Measurements from ENCODE around the gene B3GNT3. TPM values are rescaled to one million over a fixed set of nuclear protein-coding genes. Genes with fewer than 3 reads are reported as not detected.

The B3GNT3 gene
- total and polyA plus RNA-seq, 2 of the 13 experiments (the other 11 are each of a cell fraction or from before 2014, with no cell fraction given): 0.86 to 4.0 TPM

DNA sequence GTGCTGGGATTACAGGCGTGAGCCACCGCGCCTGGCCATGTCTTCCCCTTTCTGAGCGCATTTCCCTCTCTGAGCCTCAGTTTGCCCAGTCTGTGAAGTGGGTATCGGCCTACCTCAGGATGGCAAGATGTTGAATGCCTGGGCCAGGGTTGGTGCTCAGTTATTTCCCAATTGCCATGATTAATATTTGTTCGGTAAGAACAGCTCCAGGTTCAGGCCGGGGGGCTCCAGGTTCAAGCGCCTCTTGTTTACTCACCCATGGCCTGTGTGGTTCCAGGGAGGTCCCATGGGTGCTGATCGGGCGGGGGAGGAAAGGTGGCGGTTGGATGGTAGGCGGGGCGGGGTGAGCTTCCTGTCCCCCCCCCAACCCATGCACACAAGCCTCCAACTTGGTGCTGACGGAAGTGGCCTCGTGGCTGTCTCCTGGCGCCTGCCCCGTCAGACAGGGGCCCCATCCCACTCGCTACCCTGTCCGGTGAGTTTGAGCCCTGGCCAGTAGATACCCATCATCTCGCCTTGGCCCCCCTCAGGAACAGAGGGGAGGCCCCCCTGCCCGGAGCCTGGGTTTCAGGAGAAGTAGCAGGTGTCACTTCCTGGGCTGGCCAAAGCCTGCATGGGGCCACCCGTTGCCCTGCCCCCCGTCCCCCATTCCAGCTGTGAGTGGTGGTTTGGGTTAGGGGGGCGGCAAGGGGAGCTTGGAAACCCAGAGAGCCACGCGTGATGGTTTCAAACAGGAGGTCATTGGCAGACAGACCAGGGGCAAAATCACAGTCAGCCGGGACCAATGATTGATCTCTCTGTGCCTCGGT lies 43.6 kb upstream of the B3GNT3 start, which contains the start of gene FCHO1 (continued):
- TF ChIP-seq, protein P1, sequence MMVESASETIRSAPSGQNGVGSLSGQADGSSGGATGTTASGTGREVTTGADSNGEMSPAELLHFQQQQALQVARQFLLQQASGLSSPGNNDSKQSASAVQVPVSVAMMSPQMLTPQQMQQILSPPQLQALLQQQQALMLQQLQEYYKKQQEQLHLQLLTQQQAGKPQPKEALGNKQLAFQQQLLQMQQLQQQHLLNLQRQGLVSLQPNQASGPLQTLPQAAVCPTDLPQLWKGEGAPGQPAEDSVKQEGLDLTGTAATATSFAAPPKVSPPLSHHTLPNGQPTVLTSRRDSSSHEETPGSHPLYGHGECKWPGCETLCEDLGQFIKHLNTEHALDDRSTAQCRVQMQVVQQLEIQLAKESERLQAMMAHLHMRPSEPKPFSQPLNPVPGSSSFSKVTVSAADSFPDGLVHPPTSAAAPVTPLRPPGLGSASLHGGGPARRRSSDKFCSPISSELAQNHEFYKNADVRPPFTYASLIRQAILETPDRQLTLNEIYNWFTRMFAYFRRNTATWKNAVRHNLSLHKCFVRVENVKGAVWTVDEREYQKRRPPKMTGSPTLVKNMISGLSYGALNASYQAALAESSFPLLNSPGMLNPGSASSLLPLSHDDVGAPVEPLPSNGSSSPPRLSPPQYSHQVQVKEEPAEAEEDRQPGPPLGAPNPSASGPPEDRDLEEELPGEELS (CRISPR knock-in tag; IDR thresholded peaks at IDR 0.05): no peak; the same call in 1 of the 2 replicates
- no peak for TF ChIP-seq HNF4G (IDR thresholded peaks at IDR 0.05; ENCODE audit: borderline replicate concordance, low read depth, low read length)
- TF ChIP-seq HNF4G (CRISPR knock-in tag; IDR thresholded peaks at IDR 0.05; ENCODE audit: borderline replicate concordance, low read depth): no peak
- TF ChIP-seq ZNF337 (CRISPR knock-in tag; IDR thresholded peaks at IDR 0.05; ENCODE audit: borderline replicate concordance, low read depth): no peak
- TF ChIP-seq HNF1A (IDR thresholded peaks at IDR 0.05; ENCODE audit: low read depth): no peak
- TF ChIP-seq HNF1A (CRISPR knock-in tag; IDR thresholded peaks at IDR 0.05; ENCODE audit: borderline replicate concordance): no peak
- TF ChIP-seq MEIS1 (CRISPR knock-in tag; IDR thresholded peaks at IDR 0.05; ENCODE audit: borderline replicate concordance): no peak
- TF ChIP-seq ZNF607 (CRISPR knock-in tag; IDR thresholded peaks at IDR 0.05; ENCODE audit: borderline replicate concordance): no peak
- TF ChIP-seq ZNF781 (CRISPR knock-in tag; IDR thresholded peaks at IDR 0.05; ENCODE audit: borderline replicate concordance, not compliant biosample characterization): no peak
- no peak for TF ChIP-seq EEA1 (CRISPR knock-in tag; IDR thresholded peaks at IDR 0.05; ENCODE audit: borderline replicate concordance)
- no peak for TF ChIP-seq HIVEP1 (CRISPR knock-in tag; IDR thresholded peaks at IDR 0.05)
- no peak for TF ChIP-seq KMT2A (CRISPR knock-in tag; IDR thresholded peaks at IDR 0.05)
- TF ChIP-seq, protein P2, sequence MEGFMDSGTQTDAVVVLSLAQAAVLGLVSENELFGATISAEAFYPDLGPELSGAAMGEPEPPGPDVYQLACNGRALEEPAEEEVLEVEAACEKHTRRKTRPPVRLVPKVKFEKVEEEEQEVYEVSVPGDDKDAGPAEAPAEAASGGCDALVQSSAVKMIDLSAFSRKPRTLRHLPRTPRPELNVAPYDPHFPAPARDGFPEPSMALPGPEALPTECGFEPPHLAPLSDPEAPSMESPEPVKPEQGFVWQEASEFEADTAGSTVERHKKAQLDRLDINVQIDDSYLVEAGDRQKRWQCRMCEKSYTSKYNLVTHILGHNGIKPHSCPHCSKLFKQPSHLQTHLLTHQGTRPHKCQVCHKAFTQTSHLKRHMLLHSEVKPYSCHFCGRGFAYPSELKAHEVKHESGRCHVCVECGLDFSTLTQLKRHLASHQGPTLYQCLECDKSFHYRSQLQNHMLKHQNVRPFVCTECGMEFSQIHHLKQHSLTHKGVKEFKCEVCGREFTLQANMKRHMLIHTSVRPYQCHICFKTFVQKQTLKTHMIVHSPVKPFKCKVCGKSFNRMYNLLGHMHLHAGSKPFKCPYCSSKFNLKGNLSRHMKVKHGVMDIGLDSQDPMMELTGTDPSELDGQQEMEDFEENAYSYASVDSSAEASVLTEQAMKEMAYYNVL (CRISPR knock-in tag; IDR thresholded peaks at IDR 0.05; ENCODE audit: borderline replicate concordance): no peak
- no peak for TF ChIP-seq ONECUT2 (CRISPR knock-in tag; IDR thresholded peaks at IDR 0.05)
- TF ChIP-seq ZNF660 (CRISPR knock-in tag; IDR thresholded peaks at IDR 0.05; ENCODE audit: borderline replicate concordance, low read depth): no peak
- TF ChIP-seq PLSCR1 (CRISPR knock-in tag; IDR thresholded peaks at IDR 0.05; ENCODE audit: borderline replicate concordance): no peak
- no peak for TF ChIP-seq GTF2F1 (IDR thresholded peaks at IDR 0.05; ENCODE audit: low read length)
- TF ChIP-seq ZSCAN31 (CRISPR knock-in tag; IDR thresholded peaks at IDR 0.05; ENCODE audit: low read depth): no peak

Measured in HepG2 (cell line).